ENCODE results near the gene CDHR5.

CDHR5 gene

DNA sequence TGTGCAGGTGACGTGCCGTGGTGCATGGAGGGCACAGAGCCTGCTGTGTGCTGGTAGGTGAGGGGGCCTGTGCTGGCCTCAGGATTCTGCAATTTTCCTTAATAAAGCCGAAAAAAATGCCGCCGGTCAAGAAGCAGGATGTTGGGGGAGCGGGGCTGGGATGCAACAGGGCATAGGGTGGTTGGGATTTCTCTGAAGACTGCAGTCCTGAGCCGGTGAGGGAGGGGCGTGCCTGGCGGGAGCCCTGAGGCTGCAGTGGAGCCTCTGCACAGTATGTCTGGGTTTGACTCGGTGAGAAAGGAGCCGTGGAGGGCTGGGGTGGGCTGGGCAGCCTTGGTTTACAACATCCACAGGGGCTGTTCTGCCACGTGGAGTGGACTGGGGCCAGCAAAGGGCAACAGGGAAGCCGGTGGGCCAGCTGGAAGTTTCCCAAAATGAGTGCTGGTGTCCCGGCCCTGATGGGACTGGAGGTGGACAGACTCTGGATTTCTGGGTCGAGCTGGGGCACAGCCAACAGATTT, 1.3 kb downstream of the CDHR5 start:
- no peak for DNase-seq (ENCODE audit: low spot score)

DNA sequence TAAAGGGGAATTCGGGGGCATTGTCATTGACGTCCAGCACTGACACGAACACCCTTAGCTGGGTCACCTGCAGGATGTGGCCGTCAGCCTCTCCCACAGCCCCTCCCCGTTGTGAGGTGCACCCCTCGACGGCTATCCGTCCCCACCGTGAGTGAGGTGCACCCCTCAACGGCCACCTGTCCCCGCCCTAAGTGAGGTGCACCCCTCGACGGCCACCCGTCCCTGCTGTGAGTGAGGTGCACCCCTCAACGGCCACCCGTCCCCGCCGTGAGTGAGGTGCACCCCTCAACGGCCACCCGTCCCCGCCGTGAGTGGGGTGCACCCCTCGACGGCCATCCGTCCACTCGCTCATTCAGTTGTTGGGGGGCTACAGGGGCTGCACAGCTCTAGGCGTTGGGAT, 2.9 kb downstream of the CDHR5 start:
- no peak for DNase-seq (ENCODE audit: low spot score)

- no peak for DNase-seq (ENCODE audit: low spot score)
Measured at GRCh38 chr11:620935-621814, 3.6 kb downstream of the CDHR5 start.

DNA sequence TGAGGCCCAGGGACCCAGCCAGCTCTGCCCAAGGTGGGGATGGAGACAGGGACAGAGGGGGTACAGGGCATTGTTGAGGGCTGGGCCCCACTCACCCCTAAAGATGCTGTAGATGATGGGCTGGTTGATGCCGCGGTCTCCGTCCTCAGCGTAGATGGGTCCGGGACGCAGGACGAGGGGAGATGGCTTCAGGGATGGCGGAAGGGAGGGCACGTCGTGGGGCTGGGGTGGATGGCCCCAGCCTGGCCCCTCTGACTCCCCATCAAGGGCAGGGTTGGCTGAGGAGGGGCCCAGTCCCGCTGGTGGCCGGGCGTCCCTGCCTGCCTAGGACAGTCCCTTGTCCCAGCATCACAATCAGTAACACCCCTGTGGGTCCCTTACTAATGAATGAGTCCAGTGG, 4.6 kb downstream of the CDHR5 start:
- no peak for DNase-seq (ENCODE audit: low spot score)

DNA sequence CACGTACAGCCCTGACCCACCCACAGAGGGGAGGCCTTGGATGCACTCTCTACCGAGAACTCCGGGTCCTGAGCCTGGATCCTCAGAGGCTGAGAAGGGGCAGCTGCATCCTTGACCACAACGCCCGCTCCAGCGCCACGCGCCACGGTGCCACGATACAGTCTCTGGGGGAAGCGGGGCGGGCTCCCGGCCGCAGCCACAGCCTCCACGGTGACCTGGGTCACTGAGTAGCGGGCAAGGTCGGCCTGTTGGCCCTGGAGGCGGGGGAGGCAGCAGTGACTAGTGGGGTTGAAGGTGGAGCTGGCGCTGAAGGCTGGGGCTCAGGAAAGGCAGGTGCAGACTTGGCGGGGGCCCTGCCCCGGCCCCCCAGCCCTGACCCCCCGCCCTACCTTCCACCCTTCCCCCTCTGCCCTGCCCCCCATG, 5.1 kb downstream of the CDHR5 start:
- no peak for DNase-seq (ENCODE audit: low spot score)

GRCh38 chr11:618856-619627, 5.7 kb downstream of the CDHR5 start:
- DNase-seq (ENCODE audit: low spot score) = no peak

DNA sequence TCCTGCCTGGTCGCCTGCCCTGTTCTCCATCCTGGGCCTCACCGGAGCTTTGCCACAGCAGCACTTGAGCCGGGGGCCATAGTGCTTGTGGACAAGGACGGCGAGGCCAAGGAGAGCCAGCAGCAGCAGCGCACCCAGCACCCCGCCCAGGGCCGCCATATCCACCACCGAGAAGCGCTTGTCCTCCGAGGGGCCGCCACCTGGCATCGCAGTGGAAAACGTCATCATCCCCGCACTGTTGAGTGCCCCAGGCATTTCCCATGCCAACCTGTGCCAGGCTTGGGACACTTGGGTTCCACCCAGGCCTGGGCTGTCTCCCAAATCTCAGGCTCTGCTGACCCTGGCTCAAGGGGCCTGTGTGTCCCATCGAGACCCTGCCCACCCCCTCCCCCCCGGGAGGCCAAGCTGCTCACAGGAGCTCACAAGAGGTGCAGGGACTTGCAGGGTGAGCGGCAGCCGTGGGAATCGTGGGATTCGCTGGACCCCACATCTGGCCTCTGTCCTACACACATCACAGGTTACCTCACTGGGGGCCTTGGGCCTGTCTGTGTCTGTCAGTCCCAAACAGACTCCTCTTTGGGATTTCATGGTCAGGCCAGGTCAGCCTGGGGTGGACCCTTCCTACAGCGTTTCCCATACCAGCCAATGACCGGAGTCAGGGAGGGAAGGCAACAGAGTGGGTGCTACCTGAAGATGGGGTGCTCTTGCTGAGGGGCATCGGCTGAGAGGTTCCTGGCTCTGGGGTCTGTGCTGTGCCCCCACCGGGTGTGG, 6.7 kb downstream of the CDHR5 start:
- DNase-seq (ENCODE audit: low spot score) = no peak

DNA sequence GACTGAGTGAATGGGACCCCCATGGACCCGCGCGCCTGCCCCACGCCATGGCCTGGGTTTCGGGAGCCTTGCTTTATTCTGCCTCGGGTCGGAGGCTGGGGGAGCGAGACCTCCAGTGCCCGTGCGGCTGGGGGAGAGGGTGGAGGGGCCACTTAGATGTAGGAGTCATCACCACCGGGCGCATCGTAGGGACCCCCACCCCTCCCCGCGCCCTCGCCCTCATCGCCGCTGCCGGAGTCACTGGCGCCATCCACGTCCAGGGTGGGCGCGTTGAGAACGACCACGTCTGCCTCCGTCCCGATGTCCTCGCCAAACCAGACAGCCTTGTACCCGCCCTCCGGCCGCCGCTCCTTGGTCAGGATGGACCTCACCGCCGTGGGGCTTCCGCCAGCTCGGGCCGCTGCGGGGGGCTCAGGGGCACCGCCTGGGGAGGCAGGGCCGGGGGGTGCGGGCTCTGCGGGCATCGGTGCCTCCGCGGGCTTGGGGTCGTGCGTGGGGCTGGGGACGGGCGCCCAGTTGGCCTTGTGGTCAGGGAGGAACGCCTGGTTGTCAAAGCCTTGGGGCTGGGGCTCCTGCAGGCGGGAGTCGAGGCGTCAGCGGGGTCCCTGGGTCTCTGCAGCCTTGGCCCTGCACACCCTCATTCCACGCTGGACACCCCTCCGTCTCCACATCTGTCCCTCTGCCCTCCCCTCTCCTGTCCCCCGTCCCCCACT, 7.4 kb downstream of the CDHR5 start:
- no peak for DNase-seq (ENCODE audit: low spot score)

DNA sequence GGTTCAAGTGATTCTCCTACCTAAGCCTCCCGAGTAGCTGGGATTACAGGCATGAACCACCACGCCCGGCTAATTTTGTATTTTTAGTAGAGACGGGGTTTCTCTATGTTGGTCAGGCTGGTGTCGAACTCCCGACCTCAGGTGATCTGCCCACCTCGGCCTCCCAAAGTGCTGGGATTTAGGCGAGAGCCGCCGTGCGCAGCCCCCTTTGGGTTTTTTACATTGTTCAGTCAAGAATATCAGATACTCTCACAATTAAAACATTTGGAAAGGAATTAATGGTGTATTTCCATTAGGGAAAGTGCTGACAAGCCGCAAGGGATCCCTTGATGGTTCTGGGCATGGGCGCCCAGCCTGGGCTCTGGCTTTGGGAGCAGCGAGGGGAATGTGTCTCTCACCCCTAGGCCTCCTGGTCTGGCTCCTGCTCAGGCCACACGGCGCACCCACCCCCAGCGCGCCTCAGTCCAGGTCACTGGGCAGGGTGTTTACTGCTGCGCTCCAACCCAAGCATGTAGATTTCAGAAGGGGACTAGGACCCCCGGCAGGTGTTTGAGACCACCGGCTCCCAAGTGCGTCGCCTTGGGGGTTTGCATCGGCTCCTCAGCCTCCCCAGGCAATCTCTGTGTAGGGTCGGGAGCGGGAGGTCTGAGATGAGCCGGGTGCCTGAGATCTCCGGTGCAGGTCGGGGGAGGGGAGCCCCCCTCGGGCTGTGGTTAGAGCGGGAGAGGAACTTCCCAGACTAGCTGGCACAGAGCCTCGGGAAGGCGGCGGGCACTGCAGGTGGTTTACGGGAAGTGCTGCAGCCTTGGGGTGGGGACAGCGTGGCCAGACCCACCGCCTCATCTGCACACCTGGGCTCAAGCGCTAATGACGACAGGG, 8.2 kb downstream of the CDHR5 start:
- no peak for DNase-seq (ENCODE audit: low spot score)

- peak; percentile 98 for DNase-seq (ENCODE audit: low spot score)
Measured at GRCh38 chr11:615504-616319, 9.0 kb downstream of the CDHR5 start, which contains the start of gene IRF7. TSS of gene IRF7 (minus strand) at chr11:615950. CDS start at chr11:615364, 586 bp downstream.

DNA sequence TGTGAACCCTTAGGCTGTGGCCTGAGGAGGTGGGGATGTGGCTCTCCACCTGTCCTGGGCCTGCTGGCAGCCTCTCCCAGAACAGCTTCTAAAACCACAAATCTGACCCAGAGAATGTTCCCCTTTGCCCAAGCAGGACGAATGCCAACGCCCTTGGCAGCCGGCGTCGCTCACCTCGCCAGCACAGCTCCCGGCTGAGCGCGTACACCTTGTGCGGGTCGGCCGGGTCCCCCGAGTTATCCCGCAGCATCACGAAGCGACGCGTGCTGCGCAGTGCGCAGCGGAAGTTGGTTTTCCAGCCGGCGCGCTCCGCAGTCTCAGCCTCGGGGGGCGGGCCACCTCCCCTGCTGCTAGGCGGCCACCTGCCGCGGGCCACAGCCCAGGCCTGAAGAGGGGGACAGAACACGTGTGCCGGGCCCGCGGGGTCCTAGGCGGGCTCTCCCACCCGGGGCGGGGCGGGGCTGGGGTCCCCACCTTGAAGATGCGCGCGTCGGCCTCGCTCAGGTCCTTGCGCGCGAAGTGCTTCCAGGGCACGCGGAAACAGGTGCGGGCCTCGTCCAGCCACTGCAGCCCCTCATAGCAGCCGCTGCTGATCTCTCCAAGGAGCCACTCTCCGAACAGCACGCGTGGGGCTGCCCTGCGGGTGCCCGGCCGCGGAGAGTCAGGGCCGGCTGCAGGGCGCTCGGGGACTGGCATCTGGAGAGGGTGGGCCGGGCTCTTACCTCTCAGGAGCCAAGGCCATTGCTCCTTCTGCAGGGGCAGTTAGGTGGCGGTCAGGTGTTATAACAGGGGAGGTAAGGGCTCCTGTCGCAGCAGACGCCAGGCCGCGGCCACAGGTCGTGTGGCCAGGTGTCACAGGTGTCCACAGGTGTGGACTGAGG, 9.9 kb downstream of the CDHR5 start:
- no peak for DNase-seq (ENCODE audit: low spot score)

DNA sequence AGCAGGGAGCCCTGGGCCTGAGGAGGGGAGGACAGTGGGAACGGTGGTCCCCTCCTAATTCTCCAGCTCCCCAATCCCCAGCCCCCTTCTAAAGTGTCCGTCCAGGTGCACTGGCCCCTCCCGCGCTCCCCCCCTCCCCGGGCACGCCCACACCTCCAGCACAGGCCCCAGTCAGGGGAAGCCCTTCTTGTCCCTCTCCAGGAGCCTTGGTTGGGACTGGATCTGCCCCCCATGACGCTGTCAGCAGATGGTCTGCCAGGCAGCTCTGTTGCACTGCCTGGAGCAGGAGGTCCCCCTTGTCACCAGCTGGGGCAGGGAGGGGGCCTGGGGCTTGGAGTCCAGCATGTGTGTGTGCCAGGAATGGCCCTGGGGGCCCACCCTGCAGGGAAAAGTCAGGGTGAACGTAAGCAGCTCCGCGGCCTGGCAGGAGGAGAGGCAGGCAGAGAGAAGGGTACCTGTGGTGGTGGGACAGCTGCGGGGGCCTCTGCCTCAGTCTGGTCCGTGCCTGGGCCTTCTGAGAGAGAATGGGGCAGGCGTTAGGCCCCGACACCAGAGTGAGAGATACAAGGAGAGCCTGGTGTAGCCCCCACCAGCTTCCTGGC, 10.6 kb downstream of the CDHR5 start:
- no peak for DNase-seq (ENCODE audit: low spot score)

- peak; percentile 66 for DNase-seq (ENCODE audit: low spot score)
Measured at GRCh38 chr11:613369-613968, 11.3 kb downstream of the CDHR5 start.

- DNase-seq (ENCODE audit: low spot score) = no peak
Measured at GRCh38 chr11:612961-613300, 11.8 kb downstream of the CDHR5 start.

DNA sequence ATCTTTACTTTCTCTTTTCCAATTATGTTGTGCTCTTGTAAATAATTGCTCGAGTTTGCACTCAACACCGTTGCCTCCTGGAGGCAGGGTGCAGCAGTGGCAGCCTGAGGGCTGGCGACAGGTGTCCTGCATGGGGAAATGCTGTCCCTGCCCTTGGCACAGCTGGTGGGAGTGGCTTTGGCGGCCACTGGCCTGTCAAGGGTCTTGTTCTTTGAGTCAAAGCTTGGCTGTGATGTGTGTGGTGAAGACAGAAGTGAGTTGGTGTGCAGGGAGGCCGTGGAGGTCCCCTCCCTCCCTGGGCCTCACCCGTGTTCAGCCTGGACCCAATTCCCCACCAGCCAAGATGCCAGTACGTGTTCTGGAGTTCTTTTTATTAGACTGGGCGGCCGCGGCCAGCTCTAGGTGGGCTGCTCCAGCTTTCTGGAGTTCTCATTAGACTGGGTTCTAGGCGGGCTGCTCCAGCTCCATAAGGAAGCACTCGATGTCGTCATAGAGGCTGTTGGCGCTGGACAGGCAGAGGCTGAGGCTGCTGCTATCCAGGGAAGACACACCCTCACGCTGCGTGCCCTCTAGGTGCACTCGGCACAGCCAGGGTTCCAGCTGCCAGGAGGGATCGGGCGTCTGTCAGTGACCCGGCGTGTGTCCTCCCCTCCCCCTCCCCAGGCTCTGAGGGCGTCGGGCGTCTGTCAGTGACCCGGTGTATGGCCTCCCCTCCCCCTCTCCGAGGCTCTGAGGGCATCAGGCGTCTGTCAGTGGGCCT, 12.4 kb downstream of the CDHR5 start:
- DNase-seq (ENCODE audit: low spot score) = no peak

GRCh38 chr11:611001-611996, 13.5 kb downstream of the CDHR5 start:
- DNase-seq (ENCODE audit: low spot score) = no peak

All from hepatic stellate cell (primary cell).